Stimulated activated CD4-positive, alpha-beta T cell treated with anti-CD3 and anti-CD28 coated beads, Interleukin-4, amount 100 ng/mL, for 24 hours (primary cell): ENCODE measurements around the gene ABI1.

ENCODE experiments used
- DNase-seq: peaks from one replicate; pipeline ENCODE4 v3.0.0-alpha.2; 2020

Gene ABI1

DNA sequence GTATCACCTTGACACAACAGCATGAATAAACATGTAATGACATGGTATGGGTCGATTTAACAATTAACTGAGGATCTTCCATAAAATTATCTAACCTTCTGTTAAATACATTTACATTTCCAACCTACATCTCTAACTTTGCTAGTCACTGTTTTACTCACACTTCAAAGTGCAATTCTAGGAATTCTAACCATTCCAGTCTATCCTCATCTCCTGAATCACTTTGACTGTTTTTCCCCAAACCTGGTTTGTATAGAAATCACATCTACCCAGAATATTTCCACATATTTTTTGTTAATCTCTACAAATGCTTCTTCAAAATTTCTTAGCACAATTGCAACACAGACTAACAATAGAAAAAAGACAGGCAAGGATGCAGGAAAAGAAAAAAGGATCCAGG lies 6.2 kb downstream of the ABI1 start:
- no peak for DNase-seq

DNA sequence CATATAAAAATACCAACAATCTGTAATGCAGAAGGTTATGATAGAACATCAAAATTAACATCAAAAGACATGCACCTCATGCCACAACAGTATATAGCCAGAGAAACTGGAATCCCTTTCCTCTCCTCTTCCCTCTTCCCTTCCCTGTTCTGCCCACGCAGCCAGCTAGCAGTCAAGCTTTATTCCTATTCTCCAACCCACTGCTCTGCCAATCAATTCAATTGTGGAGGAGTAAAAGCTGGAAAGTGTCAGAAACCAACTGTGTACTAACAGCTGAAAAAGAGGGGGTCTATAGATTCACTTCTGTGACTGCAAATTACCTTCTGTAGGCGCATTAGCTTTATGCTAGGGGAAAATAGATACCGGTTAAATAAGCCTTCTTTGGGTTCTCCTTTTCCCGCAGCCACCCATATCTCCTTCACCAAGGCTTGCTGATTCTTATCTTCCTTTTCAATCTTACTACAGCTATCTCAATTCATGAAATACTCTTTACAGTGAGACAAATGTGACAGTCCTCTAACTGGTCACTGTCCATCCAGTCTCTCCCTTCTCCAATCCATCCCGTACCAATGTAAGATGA lies 16.3 kb downstream of the ABI1 start:
- no peak for DNase-seq

DNA sequence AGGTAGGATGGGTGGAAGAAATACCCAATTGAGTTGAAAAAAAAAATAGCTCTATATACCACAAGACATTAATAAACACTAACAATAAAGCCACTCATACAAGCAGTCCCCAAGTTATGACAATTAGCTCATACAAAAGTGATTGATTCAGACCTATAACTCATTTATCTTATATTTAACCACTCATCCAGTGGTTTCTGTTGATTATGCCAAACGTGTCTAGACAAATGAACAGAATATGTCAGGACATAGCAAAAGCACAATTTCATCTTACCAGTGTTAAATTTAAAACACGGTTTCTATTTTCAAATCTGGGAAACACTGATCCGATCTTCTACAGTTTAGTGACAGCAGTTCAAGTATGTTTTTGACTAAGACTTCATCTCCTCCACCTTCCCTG lies 17.0 kb downstream of the ABI1 start:
- DNase-seq, result no peak

DNA sequence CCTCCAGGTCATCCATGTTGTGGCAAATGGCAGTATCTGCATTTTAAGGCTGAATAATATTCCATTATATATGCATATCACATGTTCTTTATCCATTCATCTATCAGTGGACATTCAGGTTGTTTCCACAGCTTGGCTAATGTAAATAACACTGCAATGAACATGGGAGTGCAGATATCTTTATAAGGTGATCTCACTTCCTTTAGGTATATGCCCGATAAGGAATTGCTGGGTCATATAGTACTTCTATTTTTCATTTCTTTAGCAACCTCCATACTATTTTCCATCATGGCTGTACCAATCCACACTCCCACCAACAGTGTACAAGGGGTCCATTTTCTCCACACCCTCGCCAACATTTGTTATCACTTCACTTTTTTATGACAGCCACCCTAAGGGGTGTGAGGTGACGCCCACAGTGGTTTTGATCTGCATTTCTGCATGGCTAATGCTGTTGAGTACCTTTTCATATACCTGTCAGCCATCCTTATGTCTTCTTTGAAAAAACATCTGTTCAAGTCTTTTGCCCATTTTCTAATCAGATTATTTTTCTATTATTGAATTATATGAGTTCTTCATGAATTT lies 18.9 kb downstream of the ABI1 start:
- no peak for DNase-seq

DNA sequence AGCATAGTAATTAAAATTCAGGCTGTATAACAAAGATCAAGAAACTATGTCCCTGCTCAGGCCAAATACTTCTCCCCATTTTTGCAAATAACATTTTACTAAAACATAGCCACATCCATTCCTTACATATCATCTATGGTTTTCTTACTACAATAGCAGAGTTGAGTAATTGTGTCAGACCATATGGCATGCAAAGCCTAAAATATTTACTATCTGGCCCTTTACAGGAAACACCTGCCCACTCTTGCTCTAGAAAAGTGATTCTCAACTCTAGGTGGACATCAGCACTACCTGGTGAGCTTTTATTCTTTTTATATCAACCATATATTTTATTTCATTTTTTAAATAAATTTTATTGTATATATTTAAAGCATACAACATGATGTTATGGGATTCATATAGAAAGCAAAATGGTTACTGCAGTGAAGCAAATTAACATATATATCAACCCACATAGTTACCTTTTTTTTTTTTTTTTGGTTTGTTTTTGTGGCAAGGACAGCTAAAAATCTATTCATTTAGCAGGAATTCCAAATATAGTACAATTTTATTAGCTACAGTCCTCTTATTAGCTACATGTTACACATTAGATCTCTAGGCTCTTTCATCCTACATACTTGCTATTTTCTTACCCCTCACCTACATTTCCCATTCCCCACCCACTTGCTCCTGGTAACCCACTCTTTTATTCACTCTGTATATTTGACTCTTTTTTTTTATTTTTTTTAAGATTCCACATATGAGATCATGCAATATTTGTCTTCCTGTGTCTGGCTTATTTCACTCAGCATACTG lies 19.6 kb downstream of the ABI1 start:
- DNase-seq, result no peak

DNA sequence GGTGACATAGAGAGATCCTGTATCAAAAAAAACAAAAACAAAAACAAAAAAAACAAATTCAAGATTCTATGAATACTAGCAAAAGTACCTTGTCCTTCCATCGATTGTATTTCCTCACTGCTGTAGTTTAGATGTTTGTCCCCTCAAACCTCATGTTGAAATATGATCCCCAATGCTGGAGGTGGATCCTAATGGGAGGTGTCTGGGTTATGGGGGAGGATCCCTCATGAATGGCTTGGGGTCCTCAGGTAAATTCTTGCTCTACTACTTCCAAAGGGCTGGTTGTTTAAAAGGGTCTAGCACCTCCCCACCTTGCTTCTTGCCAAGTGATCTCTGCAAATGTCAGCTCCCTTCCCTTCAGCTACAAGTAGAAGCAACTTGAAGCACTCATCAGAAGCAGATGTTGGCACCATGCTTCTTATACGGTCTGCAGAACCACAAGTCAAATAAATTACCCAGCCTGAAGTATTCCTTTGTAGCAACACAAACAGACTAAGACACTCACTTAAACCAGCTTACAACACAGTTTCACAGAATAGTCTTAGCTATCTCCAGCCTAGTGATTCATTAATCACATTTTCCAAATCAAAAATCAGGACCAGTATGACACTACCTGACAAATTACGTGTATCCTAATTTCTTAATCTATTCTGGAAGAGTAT lies 20.7 kb downstream of the ABI1 start:
- DNase-seq, result no peak

DNA sequence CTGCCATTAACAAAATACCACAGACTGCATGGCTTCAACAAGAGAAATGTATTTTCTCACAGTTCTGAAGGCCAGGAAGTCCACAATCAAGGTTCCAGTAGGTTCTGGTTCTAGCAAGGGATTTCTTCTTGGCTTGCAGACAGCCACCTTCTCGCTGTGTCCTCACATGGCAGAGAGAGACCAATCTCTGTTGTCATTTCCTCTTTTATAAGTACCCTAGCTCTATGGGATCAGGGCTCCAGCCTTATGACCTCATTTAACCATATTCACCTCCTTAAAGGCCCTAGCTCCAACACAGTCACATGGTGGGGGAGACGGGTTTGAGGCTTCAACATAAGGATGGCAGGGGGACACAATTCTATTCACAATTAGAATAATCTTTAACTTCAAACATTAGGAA lies 23.6 kb downstream of the ABI1 start:
- no peak for DNase-seq

DNA sequence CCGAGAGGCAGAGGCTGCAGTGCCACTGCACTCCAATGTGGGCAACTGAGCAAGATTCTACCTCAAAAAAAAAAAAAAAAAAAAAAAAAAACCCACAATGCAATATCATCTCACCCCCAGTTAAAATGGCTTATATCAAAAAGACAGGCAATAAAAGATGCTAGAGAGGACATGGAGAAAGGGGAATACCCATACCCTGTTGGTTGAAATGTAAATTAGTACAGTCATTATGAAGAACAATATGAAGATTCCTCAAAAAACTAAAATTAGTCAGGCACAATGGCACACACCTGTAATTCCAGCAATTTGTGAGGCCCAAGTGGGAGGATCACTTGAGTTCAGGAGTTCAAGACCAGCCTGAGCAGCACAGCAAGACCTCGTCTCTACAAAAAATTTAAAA lies 25.7 kb downstream of the ABI1 start:
- DNase-seq, result no peak

DNA sequence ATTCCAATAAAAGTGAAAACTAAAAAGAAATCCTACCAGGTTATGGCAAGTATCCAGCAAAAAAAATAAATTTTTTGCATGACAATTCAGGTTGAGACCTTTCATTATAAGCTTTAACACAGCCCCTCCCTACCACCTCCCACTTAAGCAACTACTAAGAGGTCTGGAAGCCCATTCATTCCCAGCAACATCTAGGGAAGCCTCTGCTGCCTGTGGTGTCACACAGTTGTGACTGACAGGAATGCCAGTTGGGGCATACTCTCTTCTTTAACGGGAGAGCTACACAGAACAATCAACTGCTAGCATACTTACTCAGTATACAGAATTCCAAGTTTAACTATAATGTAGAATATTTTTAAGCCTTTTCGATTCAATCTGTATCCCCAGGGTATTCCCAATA lies 27.8 kb downstream of the ABI1 start:
- no peak for DNase-seq

DNA sequence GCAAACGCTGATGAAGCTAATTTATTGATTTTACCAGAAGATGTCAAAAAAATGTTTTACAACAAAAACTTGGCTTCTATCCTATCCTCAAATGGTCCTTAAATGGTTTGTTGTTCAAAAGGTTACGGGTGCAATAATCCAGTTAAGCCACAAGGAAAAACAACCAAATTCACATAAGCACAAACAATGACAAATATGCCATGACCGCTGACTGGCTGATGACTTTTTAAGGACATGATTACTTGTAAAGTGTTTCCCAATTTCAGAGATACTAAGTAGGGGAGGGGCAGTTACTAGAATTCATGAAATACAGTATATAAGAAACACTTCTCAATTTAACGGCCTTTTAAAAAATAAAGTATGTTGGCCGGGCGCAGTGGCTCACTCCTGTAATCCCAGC lies 28.8 kb downstream of the ABI1 start:
- no peak for DNase-seq

DNA sequence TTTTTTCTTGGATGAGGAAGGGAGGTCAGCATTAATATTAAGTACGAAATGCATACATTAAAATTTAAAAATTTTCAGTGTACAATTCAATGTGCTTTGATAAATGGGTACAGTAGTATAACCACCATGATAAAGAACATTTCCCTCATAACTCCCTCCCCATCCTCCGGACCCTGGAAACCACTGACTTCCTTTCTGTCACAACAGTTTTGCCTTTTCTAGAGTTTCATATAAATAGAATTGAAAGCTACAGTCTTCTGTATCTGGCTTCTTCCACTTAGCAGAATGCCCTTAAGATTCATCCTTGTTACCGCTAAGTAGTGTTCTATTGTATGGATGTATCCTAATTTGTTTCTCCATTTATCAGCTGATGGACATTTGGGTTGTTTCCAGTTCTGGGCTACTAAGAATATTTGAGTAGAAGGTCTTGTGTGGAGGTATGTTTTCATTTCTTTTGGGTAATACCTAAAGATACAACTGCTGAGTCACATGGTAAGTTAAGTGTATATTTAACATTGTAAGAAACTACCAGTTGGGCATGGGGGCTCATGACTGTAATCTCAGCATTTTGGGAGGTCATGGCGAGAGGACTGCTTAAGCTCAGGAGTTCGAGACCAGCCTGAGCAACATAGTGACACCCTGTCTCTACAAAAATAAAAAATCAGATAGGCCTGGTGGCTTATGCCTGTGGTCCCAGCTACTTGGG lies 30.8 kb downstream of the ABI1 start:
- DNase-seq, result no peak

DNA sequence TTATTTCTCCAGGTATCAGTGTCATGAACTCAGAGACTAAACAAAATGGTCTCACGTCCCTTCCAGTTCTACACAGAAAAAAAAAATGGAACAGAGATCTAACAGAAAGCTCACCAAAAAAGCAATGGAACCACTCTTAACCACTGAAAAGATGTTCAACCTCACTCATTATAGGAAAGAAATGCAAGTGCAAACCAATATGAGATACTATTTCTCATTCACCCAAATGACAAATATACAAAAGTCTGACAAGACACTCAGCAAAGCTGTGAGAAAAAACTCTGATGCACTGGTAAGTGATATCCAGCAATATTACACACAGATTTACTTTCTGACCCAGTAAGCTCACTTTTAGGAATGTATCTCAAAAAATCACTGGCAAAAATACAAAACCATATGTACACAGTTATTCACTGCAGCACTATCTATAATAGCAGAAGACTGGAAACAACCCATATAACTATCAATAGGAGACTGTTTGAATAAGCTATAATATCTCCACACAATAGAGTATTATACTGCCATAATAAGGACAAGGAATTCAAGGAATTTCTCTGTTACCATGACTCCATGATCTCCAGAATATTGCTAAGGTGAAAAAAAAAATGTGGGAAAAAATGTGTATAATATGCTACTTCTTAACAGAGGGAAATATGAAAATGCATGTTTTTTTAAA lies 36.6 kb downstream of the ABI1 start:
- DNase-seq, result no peak

DNA sequence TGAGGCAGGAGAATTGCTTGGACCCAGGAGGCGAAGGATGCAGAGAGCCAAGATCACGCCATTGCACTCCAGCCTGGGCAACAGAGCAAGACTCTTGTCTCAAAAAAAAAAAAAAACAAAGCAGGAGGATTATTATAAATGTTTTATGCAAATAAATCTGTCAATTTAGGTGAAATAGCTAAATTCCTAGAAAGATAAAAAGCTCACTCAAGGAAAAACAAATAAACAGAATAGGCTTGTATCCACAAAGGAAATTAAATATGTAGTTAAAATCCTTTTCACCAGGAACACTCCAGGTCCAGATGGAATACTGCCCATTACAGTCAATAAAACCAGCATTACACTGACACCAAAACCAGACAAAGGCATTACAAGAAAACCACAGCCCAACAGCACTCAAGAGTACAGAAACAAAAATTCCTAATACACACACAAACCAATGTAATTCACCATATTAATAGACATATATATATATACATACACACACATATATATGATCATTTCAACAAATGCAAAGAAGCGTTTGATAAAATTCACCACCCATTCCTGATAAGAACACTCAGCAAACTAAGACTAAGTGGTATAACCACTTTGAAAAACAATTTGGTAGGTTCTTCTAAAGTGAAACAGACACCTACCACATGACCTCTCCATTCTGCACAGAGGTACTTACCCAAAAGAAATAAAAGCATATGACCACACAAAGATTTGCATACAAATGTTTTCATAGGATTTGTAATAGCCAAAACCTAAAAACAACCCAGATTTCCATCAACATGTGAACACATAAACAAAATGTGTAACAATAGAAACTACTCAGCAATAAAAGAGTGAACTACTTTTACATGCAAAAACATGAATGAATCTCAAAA lies 38.8 kb downstream of the ABI1 start:
- DNase-seq, result no peak

DNA sequence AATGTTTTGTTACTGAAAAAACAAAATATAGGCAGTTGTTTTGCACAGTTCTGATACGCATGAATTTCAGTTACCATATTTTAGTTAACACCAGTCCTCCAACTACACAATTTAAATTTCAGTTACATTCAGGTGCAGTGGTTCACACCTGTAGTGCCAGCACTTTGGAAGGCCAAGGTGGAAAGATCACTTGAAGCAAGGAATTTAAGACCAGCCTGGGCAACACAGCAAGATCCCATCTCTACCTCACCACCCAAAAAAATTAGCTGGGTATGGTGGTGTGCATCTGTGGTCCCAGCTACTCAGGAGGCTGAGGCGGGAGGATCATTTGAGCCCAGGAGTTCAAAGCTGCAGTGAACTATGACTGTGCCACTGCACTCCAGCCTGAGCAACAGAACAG lies 45.3 kb downstream of the ABI1 start:
- DNase-seq, result no peak

DNA sequence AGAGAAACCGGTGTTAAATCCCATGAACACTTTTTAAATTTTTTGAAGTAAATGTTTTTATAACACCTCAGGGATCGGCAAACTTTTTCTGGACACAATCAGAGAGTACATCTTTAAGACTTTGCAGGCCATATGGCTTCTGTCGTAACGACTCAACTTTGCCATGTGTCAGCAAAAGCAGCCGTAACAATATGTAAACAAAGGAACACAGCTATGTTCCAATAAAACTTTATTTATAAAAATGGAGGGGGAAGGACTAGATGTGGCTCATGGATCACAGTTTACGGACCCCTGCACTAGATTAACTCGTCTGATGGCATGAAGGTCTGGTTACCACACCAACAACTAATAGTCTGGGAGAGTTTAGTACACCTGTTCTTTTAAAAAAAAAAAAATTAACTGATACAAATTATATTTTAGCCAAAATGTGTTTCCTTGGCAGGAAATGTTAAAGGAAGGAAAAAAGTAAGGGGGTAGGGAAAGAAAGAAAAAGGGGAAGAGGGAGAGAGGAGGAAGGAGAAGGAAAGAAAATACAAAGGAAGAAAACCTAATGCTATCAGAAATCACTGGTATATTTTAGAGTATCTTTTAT lies 50.2 kb downstream of the ABI1 start:
- no peak for DNase-seq

DNA sequence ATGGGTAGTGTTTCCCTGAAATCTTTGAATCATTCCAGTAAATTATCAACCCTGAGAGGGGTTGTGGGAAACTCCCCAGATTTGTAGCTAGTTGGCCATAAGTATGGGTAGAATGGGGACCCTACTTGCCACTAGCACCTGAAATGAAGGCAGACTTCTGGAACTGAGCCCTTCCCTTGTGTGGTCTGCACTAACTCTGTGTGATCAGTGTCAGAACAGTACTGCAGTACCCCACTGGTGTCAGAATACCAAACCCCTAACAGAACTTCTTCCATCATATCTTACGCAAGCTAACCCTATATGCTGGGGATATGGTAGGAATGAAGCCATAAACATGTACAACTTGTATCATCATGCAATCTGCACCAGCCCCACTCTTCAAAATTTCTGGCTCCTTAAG lies 50.8 kb downstream of the ABI1 start:
- no peak for DNase-seq

DNA sequence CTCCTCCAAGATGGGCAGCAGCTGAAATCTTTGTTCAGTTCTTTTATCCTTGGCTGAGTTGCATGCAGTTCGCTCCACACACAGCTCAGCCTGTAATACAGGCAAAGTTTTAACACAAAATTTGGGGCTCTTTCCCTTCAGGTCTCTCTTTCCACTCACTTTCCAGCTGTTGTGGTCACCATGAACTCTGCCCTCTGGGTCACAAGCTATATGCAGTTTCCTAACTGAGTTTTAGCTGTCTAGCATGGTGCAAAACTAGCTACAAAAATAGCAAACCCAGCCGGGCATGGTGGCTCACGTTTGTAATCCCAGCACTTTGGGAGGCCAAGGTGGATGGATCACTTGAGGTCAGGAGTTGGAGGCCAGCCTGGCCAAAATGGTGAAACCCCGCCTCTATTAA lies 53.2 kb downstream of the ABI1 start:
- no peak for DNase-seq

DNA sequence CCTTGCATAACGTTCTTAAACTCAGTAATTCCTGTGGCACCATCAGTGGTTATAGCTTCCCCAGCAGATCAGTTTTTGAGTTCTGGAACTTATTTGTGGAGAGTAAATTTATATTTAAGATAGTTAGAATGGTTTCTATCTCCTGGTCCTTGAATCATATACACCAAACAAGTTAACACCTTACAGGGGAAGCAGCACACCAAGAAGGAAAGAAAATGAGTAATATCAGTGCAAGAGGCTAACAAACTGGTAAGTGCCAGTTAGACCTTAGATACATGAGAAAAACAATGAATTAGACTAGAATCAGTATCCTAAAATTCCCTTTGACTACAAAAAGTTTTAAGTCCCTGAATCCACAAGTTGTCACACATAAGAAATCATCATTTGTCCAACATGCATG lies 54.2 kb downstream of the ABI1 start:
- no peak for DNase-seq

DNA sequence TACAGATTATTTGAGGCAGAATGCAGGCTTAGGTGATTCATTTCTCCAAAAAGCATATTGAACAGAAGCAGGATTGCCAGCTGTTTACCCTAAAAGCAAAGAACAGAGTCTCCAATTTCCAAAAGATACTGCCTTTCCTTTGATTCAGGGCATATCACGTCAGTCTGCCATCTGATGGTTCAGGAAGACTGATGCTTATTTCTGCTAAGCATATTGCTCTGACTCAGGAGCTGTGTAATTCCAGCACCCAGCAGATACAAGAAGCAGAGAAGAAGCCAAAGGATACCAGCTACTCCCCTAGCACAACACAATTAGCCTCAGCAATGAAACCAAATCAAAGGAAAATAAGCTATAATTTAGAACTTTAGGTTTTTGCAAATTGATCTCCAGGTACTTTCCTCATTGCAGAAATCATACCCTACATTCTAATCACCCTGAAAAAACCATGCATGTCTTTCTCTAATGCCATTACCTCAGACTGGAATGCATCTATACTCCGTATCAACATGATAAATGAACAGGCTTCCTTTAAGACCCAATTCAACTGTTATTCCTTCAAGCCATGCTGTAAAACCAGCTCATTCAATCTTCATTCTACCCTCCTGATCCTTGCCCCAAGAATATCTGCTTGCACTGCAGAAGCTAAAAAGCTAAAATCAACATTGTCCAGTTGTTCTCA lies 55.1 kb downstream of the ABI1 start:
- DNase-seq, result no peak
